ENCODE measurements around the gene PPM1L.

PPM1L gene

DNA sequence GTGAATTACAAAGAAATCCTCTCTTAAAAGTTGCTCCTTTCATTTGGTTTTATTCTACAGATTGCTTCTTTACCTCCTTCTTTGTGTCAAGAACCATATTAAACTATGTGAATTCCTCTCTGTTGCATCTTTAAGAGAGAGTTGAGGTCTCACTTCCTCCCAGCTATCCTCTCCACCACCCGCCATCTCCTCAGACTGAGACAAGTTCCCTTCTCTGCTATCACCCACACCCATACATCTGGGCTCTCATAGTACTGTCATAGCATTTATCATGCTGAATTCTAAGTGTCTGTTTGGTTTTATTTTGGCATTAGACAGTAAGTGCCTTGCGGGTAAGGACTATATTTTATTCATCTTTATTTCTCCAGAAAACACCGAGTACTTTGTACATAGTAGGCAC is 294.9 kb downstream of the PPM1L start:
- DNase-seq = no peak

DNA sequence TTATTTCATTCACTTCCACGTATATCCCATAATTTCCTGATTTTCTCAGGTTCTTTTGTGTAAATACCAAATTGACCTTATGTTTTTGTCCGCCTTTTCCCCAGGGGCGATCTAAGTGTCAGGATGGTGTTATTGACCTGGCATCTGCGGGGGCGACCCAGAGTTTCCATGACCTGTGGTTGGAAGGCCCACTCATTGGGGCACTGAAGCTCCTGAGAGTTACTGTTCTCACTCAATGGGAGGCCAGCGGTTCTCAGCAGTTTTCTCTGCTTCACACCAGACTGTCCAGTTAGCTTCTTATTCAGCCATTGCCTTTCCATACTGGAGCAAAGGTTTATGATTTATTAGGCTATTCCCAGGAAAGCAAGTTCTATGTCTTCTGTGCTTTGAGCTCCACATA is 295.8 kb downstream of the PPM1L start:
- DNase-seq = no peak

DNA sequence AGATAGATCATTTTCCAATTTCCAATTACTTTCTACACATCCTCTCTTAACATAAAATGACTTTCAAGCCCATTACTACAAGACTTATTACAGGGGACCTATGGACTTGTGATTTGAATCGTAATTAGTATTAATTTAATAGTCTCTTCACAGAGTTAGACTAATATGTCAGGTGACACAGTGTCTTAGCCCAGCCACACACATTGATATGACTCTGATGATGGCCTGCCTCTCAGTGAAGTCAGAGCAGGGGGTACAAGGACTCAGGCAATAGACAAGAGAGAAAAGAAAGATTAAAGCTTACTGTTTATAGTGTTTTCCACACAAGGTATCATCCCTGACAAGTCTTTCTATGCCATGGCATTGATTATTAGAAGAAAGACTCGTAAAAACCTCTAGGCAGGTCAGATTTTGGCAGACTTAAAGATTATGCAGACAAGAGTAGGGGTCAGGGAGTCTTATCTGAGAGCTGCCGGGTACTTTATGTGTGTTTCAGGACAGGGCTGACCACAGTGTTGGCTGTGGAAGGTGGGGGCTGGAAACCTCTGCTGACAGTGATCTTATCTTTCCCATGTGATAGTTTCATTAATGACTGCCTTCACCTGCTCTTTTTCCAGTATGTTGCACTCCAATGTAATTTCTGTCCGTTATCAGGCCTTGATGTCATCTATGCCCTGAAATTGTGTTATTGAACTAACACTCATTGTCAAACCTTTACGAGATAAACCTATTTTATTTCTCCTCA is 299.0 kb downstream of the PPM1L start:
- no peak for DNase-seq

- DNase-seq = no peak
Measured at GRCh38 chr3:161064413-161064812, 308.4 kb downstream of the PPM1L start.

DNA sequence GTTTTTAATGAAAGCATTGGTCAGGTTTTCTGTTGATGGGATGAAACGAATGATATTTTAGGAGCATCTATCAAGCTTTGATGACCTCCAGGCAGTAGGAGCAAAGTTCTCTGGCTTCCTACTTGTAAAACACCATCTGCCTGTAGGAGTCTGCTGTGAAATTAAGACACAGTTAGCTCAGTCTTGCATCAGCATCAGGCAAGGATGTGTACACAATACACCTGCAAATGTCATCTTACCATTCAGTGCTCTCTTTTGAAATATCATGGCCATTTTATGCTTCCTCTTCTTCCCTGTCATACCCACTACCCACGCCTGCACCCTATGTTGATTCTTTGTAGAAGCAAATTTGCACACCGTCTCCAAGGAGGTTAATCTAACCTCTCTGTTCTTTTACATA is 310.9 kb downstream of the PPM1L start:
- no peak for DNase-seq

DNA sequence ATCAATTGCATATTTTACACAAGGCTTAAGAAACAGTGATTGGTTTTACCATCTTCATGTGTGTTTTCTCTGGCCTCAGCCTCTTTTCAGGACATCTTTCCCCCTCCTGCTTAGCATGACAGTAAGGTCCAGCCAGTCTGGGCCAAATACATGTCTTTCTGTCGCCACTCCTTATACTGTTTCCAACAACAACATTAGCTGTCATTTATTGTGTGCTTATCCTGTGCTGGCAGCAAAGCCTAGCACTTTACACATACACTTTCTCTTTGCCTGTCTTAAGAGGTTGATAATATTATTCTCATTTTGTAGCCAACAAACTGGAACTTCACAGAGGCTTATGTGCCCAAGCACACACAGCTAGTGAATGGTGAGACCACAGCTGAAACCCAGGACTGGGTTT is 311.3 kb downstream of the PPM1L start:
- no peak for DNase-seq

- DNase-seq = no peak
Measured at GRCh38 chr3:161069511-161070251, 313.6 kb downstream of the PPM1L start.

DNA sequence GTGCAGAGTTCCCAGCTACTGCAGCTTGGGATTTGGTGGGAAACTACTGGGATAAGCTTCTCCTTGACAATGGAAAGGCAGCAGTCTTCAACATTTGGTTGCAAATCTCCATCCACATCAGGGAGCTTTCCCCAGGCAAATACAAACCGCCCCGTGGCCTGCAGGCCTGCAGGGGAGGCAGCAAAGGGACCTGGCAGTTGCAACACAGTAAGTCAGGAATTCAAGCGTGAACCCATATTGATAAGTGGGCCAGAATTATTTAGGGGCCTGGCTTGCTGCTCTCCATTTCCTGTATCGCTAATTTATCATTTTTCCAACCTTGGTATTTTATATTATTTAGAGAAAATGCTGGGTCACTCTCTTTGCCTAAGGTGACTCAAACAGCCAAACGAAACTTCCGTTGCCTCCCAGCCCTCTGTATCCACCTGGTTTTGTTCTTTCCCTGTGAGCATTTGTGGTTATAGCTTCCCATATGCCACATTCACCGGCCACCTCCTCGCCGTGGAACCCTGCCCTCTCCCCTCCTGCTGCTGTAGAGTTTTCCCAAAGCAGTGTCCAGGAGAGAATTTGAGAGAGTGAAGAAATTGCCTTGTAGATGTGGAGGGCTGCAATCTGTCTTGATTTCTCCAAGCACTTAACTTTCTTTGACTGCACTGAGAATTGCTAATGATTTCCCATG is 314.4 kb downstream of the PPM1L start:
- DNase-seq = no peak

GRCh38 chr3:161070980-161071663 is 315.1 kb downstream of the PPM1L start:
- DNase-seq = no peak

- DNase-seq = no peak
Measured at GRCh38 chr3:161072211-161072621, 316.2 kb downstream of the PPM1L start.

GRCh38 chr3:161072751-161073150 is 316.7 kb downstream of the PPM1L start:
- DNase-seq = no peak

GRCh38 chr3:161073181-161073580 is 317.1 kb downstream of the PPM1L start:
- DNase-seq = no peak

DNA sequence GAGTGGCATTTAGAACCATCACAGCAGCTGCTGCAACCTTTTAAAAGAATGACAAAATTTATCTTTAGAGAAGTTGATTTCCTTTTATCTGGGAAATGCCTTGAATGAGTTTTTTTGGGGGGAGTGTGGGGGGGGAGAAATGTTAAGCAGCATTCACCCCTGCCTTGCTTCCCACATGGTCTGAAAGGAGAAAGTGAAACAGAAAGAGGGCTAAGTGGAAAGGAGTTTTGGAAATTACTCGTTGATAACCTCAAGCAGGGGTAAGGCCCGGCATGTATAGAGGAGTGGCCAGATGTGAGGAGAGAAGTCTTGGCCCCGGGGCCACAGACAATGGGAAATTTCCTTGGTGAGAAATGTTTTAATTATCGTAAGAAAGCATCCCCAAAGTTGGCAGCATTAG is 325.6 kb downstream of the PPM1L start:
- no peak for DNase-seq

GRCh38 chr3:161082063-161082462 is 326.0 kb downstream of the PPM1L start:
- DNase-seq = no peak

DNA sequence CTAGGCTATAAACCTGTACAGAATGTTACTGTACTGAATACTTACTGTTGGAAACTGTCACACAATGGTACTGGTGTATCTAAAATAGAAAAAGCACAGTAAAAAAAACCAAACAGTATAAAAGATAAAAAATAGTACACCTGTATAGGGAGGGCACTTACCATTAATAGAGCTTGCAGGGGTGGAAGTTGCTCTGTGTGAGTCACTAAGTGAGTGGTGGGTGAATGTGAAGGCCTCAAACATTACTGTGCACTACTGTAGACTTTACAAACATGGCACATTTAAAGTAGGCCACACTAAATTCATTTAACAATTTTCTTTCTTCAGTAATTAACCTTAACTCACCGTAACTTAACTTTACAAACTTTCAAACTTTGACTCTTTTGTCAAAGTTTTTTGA is 327.1 kb downstream of the PPM1L start:
- DNase-seq = no peak

DNA sequence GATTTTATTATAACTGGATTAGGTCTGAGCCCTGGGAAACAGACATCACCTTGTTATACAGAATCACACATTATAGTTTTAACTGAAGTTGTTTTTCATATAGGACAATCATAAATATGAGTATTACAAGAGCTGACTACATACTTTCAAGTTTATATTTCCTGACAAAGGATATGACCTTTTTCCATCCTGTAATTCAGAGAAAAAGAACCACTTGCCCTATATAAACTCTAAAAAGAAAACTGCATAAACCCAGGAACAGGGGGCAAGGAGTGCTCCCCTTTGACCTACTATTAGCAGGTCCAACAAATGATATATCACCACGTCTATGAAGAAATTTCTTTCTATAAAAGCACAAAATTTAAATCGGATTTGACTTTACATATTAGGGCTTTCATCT is 328.2 kb downstream of the PPM1L start:
- DNase-seq = no peak

- DNase-seq = no peak
Measured at GRCh38 chr3:161093895-161094294, 337.9 kb downstream of the PPM1L start.

DNA sequence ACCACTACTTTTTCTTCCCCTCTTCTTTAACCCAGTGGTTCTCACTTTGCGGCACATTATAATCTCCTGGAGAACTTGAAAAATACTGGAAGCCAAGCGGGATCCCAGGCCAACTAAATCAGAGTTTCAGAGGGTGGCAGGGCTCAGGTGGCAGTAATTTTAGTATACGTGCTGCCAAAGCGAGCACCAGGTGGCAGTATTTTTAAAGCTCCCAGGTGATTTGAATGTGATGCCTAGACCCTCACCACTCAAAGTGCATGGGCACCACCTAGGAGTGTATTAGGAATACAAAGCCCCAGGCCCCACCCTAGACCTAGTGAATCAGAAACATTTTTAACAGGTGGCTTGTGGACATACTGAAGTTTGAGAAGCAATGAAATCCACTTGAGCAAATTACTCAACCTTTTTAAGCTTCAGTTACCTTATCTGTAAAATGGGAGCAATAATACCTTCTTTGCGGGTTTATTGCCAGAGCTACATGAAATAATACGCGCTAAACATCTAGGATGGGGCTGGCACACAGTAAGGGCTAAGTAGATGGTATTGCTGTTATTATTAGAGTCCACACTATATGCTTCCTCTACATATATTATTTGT is 340.8 kb downstream of the PPM1L start:
- no peak for DNase-seq

DNA sequence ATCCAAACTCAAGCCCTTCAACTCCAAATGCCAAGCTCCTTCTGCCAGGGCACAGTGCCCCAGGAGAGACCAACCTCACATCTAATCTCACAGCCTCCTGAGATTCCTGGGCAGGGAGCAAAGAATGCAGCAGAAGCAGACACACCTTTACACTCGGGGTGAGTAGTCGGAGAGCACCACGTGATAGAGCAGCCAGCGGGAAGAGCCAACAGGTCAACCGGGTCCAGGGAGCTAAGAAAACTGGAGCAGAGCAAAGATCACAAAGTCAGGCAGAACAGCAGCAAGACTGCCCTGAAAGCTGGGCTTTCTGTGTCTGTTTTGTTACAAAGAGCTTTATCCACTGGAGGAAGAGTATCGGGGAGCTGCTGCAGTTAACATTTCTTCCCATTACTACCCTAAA is 345.0 kb downstream of the PPM1L start:
- DNase-seq = no peak

DNA sequence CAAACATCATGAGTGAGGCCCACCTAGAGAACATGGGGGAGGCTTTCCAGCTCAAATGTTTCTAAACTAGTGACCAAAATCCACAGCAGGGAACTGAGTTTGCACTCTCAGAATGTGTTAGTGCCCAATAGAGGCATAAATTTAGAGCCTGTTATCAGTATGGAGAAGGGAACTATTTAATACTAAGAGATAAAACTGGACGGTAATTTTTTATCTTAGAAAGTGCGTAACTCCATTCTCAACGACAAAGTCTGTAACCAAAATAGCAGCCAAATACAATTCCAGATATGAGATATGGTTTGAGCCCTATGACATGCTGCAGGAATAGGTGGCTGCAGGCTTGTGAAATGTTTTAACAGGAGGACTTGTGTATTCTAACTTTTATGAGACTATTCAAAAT is 345.6 kb downstream of the PPM1L start:
- DNase-seq = no peak

GRCh38 chr3:161103776-161104385 is 347.9 kb downstream of the PPM1L start:
- DNase-seq = no peak

Data from stimulated activated CD4-positive, alpha-beta T cell treated with anti-CD3 and anti-CD28 coated beads, Interleukin-2, amount 100 ng/mL, for 48 hours (primary cell).